Testis (tissue), 2 donors: ENCODE results near the gene FLYWCH1.

Experiments used
- CTCF ChIP-seq, 3 experiments: fragments of 450-650 bp in 2 of 3; fragments of 200-600 bp in 1 of 3; sonication (generic) in 1 of 3; IDR thresholded peaks; one replicate each; pipeline ENCODE4 v1.5.1; 2016 to 2019; ENCODE audit warnings: antibody characterized with exemption in 3 of 3, mild to moderate bottlenecking in 2 of 3, moderate library complexity in 1 of 3
- POLR2A ChIP-seq: fragments of 450-650 bp; IDR thresholded peaks from one replicate; pipeline ENCODE4 v1.6.1; 2017; ENCODE audit warnings: antibody characterized with exemption, mild to moderate bottlenecking, moderate library complexity

GRCh38 chr16:2933136-2933535 lies 21.4 kb downstream of the FLYWCH1 start:
- TF ChIP-seq CTCF (IDR thresholded peaks at IDR 0.05) (no peak), POLR2A (no peak)
